ENCODE results near the gene ANAPC2.

GRCh38 chr9:137190315-137190856 is 2.0 kb upstream of the ANAPC2 start:
- TF ChIP-seq POLR2AphosphoS5 (IDR thresholded peaks at IDR 0.05), result no peak
- TF ChIP-seq CTCF (IDR thresholded peaks at IDR 0.05), result no peak
- no peak for TF ChIP-seq POLR2A (IDR thresholded peaks at IDR 0.05)

All from suprapubic skin (tissue), 4 donors.